Smooth muscle cell (in vitro differentiated cells): Measurements from ENCODE around the gene OCLN. TPM values are rescaled to one million over a fixed set of nuclear protein-coding genes. Genes with fewer than 3 reads are reported as not detected.
"Not testable (repeated sequence)": the region's sequence is repeated elsewhere in the genome, so short reads cannot be mapped to it uniquely, and the experiment has no call there.

ENCODE experiments used
- DNase-seq: peaks from one replicate; lab custom pipeline; 2025; ENCODE audit not compliant: unreplicated experiment; lab: John Stamatoyannopoulos, UW
- H2AFZ ChIP-seq: fragments of 200-600 bp; sonication (generic); 2 replicates; pipeline ENCODE4 v1.6.0; 2016; ENCODE audit warnings: antibody characterized with exemption, low read depth, mild to moderate bottlenecking
- H3F3A ChIP-seq: fragments of 200-600 bp; sonication (generic); 2 replicates; pipeline ENCODE4 v1.6.0; 2017; ENCODE audit warnings: antibody characterized with exemption, low read depth
- H3K27ac ChIP-seq: fragments of 200-600 bp; sonication (generic); 2 replicates; pipeline ENCODE4 v1.5.1; 2016; ENCODE audit warnings: low read depth, mild to moderate bottlenecking
- H3K27me3 ChIP-seq: fragments of 200-600 bp; sonication (generic); 2 replicates; pipeline ENCODE4 v1.6.1; 2016; ENCODE audit warnings: low read depth, mild to moderate bottlenecking
- H3K36me3 ChIP-seq: fragments of 200-600 bp; sonication (generic); 2 replicates; pipeline ENCODE4 v1.5.1; 2016; ENCODE audit warnings: low read depth
- H3K4me1 ChIP-seq: fragments of 200-600 bp; sonication (generic); 2 replicates; pipeline ENCODE4 v1.5.1; 2016; ENCODE audit warnings: low read depth
- H3K4me2 ChIP-seq: fragments of 200-600 bp; sonication (generic); 2 replicates; pipeline ENCODE4 v1.6.0; 2016; ENCODE audit warnings: mild to moderate bottlenecking
- H3K4me3 ChIP-seq: fragments of 200-600 bp; sonication (generic); 2 replicates; pipeline ENCODE4 v1.5.1; 2016; ENCODE audit warnings: mild to moderate bottlenecking
- H3K79me2 ChIP-seq: fragments of 200-600 bp; sonication (generic); 2 replicates; pipeline ENCODE4 v1.6.0; 2016; ENCODE audit warnings: low read depth, mild to moderate bottlenecking
- H3K9ac ChIP-seq: fragments of 200-600 bp; sonication (generic); 2 replicates; pipeline ENCODE4 v1.6.0; 2016; ENCODE audit warnings: low read depth
- H3K9me3 ChIP-seq: fragments of 200-600 bp; sonication (generic); replicated peaks from 2 replicates; pipeline ENCODE4 v1.5.1; 2016; ENCODE audit warnings: low read depth
- H4K20me1 ChIP-seq: fragments of 200-600 bp; sonication (generic); 2 replicates; pipeline ENCODE4 v1.6.0; 2016; ENCODE audit warnings: low read depth
- CTCF ChIP-seq: fragments of 200-600 bp; sonication (generic); IDR thresholded peaks from 2 replicates; pipeline ENCODE4 v1.5.1; 2017; ENCODE audit warnings: borderline replicate concordance, mild to moderate bottlenecking, antibody characterized with exemption; ENCODE audit not compliant: insufficient read depth, poor library complexity, severe bottlenecking
- WGBS: methylation state at CpG from one replicate; pipeline ENCODE4 v1.1.7; 2016; ENCODE audit warnings: low lambda C conversion rate; 5-methylcytosine and 5-hydroxymethylcytosine counted together
- polyA plus RNA-seq: library from polyadenylated mRNA; unstranded; fragments of >200 nt; fragmentation: Nextera tagmentation; extraction: Ambion mirVana; gene quantifications from 2 replicates; pipeline ENCODE4 v1.2.1, GENCODE V29; 2016
- total RNA-seq: library from RNA; depleted of rRNA; stranded (reverse); fragments of >200 nt; gene quantifications from 2 replicates; pipeline ENCODE4 v1.2.3, GENCODE V29; 2014

Gene OCLN
- total and polyA plus RNA-seq, 2 experiments from 2014 or later: 0.94 to 10.4 TPM

- no peaks in the 10 kb centered on the region for H3K27me3 ChIP-seq
- no peaks in the 10 kb centered on the region for H3K36me3 ChIP-seq
- H3F3A ChIP-seq: no peaks in the 10 kb centered on the region
- no peak overlapping the region for H3K27ac ChIP-seq
- no peaks in the 10 kb centered on the region for H3K9me3 ChIP-seq
- DNase-seq: no peak
- H3K79me2 ChIP-seq: no peaks in the 10 kb centered on the region
- H3K4me3 ChIP-seq: no peak overlapping the region
- WGBS: 89% methylated on average over 8 of the region's 8 CpGs
- no peak overlapping the region for H3K9ac ChIP-seq
- no peak overlapping the region for H2AFZ ChIP-seq
- H4K20me1 ChIP-seq: no peaks in the 10 kb centered on the region
- TF ChIP-seq CTCF: no peak
- no peaks in the 10 kb centered on the region for H3K4me1 ChIP-seq
- H3K4me2 ChIP-seq: no peak overlapping the region
These were observed 25.0 kb upstream of the OCLN start for GRCh38 chr5:69467442-69468225.

- H4K20me1 ChIP-seq: no peaks in the 10 kb centered on the region
- no peak overlapping the region for H3K4me3 ChIP-seq
- no peaks in the 10 kb centered on the region for H3K9me3 ChIP-seq
- H2AFZ ChIP-seq: no peak overlapping the region
- H3K4me2 ChIP-seq: no peak overlapping the region
- H3K27ac ChIP-seq: no peak overlapping the region
- H3K36me3 ChIP-seq: no peaks in the 10 kb centered on the region
- no peaks in the 10 kb centered on the region for H3K79me2 ChIP-seq
- no peaks in the 10 kb centered on the region for H3K4me1 ChIP-seq
- DNase-seq: no peak
- TF ChIP-seq CTCF: no peak
- H3K27me3 ChIP-seq: no peaks in the 10 kb centered on the region
- no peaks in the 10 kb centered on the region for H3F3A ChIP-seq
- 93% methylated on average over 1 of the region's 1 CpG for WGBS
- no peak overlapping the region for H3K9ac ChIP-seq
These were observed 24.0 kb upstream of the OCLN start for GRCh38 chr5:69468631-69469030.

- not testable (repeated sequence) for H3K27me3 ChIP-seq, H2AFZ ChIP-seq, H3K36me3 ChIP-seq, H3K9me3 ChIP-seq, H3K4me3 ChIP-seq, H3K79me2 ChIP-seq, H3F3A ChIP-seq, H3K27ac ChIP-seq, DNase-seq, H4K20me1 ChIP-seq, H3K4me1 ChIP-seq, H3K9ac ChIP-seq, H3K4me2 ChIP-seq
- 89% methylated on average over 6 of the region's 6 CpGs for WGBS
These were observed 21.1 kb upstream of the OCLN start for GRCh38 chr5:69471516-69471915.

- DNase-seq, H3K27ac ChIP-seq: not testable (repeated sequence)
- WGBS: 96% methylated on average over 16 of the region's 16 CpGs
These were observed 20.0 kb upstream of the OCLN start for GRCh38 chr5:69472535-69473143.

More at GRCh38 chr5:69472535-69473143, 20.0 kb upstream of the OCLN start:
- H3K9me3 ChIP-seq, H2AFZ ChIP-seq, H3K9ac ChIP-seq, H4K20me1 ChIP-seq, H3K4me3 ChIP-seq, H3F3A ChIP-seq, H3K4me2 ChIP-seq, H3K79me2 ChIP-seq, H3K36me3 ChIP-seq, H3K4me1 ChIP-seq, H3K27me3 ChIP-seq: not testable (repeated sequence)
